GM19397 (cell line): ENCODE results near the gene TNFRSF25.
"Not testable (repeated sequence)": the region's sequence is repeated elsewhere in the genome, so short reads cannot be mapped to it uniquely, and the experiment has no call there.

ENCODE experiments used
- ATAC-seq: cut with Tn5 transposase; IDR thresholded peaks from one replicate; pipeline ENCODE4 v1.9.1; 2021; ENCODE audit warnings: mild to moderate bottlenecking, moderate library complexity; ENCODE audit not compliant: unreplicated experiment

TNFRSF25 gene

GRCh38 chr1:6437012-6437700 lies 28.8 kb downstream of the TNFRSF25 start:
- ATAC-seq, result not testable (repeated sequence)

- ATAC-seq, result not testable (repeated sequence)
Observed at GRCh38 chr1:6436277-6436676, 29.7 kb downstream of the TNFRSF25 start.

- ATAC-seq, result no peak
Observed at GRCh38 chr1:6435547-6435946, 30.4 kb downstream of the TNFRSF25 start.

GRCh38 chr1:6435129-6435528 lies 30.8 kb downstream of the TNFRSF25 start:
- ATAC-seq, result no peak

GRCh38 chr1:6434186-6434585 lies 31.8 kb downstream of the TNFRSF25 start:
- ATAC-seq, result no peak

GRCh38 chr1:6431645-6432579 lies 34.1 kb downstream of the TNFRSF25 start:
- ATAC-seq, result not testable (repeated sequence)

- not testable (repeated sequence) for ATAC-seq
Observed at GRCh38 chr1:6429660-6430411, 36.1 kb downstream of the TNFRSF25 start.

- not testable (repeated sequence) for ATAC-seq
Observed at GRCh38 chr1:6428453-6428852, 37.5 kb downstream of the TNFRSF25 start.

- ATAC-seq, result no peak
Observed at GRCh38 chr1:6427441-6428390, 38.3 kb downstream of the TNFRSF25 start.

- ATAC-seq, result no peak
Observed at GRCh38 chr1:6426972-6427350, 39.0 kb downstream of the TNFRSF25 start.

- no peak for ATAC-seq
Observed at GRCh38 chr1:6426277-6426971, 39.5 kb downstream of the TNFRSF25 start.

GRCh38 chr1:6425658-6426057 lies 40.3 kb downstream of the TNFRSF25 start:
- no peak for ATAC-seq

- no peak for ATAC-seq
Observed at GRCh38 chr1:6424619-6425593, 41.1 kb downstream of the TNFRSF25 start, which contains the start of gene ESPN. ESPN (plus strand) TSS chr1:6424776; CDS start chr1:6424956, 180 bp downstream.

GRCh38 chr1:6424000-6424565 lies 41.9 kb downstream of the TNFRSF25 start:
- no peak for ATAC-seq

- ATAC-seq, result no peak
Observed at GRCh38 chr1:6423321-6423999, 42.5 kb downstream of the TNFRSF25 start.

- ATAC-seq, result no peak
Observed at GRCh38 chr1:6421266-6421665, 44.7 kb downstream of the TNFRSF25 start.

GRCh38 chr1:6420454-6421042 lies 45.4 kb downstream of the TNFRSF25 start:
- no peak for ATAC-seq
